Neutrophil (primary cell): ENCODE results near the gene IGFBP6.
"Not testable (repeated sequence)": the region's sequence is repeated elsewhere in the genome, so short reads cannot be mapped to it uniquely, and the experiment has no call there.

ENCODE experiments used
- H3K27ac ChIP-seq: fragments of 200-600 bp; sonication (generic); 2 replicates; pipeline ENCODE4 v1.5.1; 2016; ENCODE audit warnings: mild to moderate bottlenecking, moderate library complexity
- H3K27me3 ChIP-seq: fragments of 200-600 bp; sonication (generic); 2 replicates; pipeline ENCODE4 v1.6.0; 2016; ENCODE audit warnings: mild to moderate bottlenecking
- H3K36me3 ChIP-seq: fragments of 200-600 bp; sonication (generic); 2 replicates; pipeline ENCODE4 v1.5.1; 2017
- H3K4me1 ChIP-seq, 2 experiments: fragments of 200-600 bp in 1 of 2; sonication (generic) in 1 of 2; 1 replicate in 1 of 2; 2 replicates in 1 of 2; pipeline versions ENCODE4 v1.5.1 to v1.6.1; 2013 to 2016; ENCODE audit warnings: low read depth in 1 of 2, low read length in 1 of 2, mild to moderate bottlenecking in 1 of 2, moderate library complexity in 1 of 2; ENCODE audit not compliant: control insufficient read depth in 1 of 2, insufficient read depth in 1 of 2
- H3K4me3 ChIP-seq, 2 experiments: fragments of 200-600 bp in 1 of 2; sonication (generic) in 1 of 2; 1 replicate in 1 of 2; 2 replicates in 1 of 2; pipeline ENCODE4 v1.5.1; 2013 to 2016; ENCODE audit warnings: low read depth in 1 of 2, low read length in 1 of 2, mild to moderate bottlenecking in 1 of 2, moderate library complexity in 1 of 2
- H3K9me3 ChIP-seq: fragments of 200-600 bp; sonication (generic); 2 replicates; pipeline ENCODE4 v1.5.1; 2016
- TF ChIP-seq, protein P1 (sequence below): fragments of 200-600 bp; sonication (generic); IDR thresholded peaks from 2 replicates; pipeline ENCODE4 v1.5.1; 2016; ENCODE audit warnings: antibody characterized with exemption

The IGFBP6 gene

GRCh38 chr12:53105256-53105655, 7.8 kb downstream of the IGFBP6 start:
- Histone ChIP-seq H3K36me3 (no peaks in the 10 kb centered on the region), H3K9me3 (no peaks in the 10 kb centered on the region), H3K27ac (no peak overlapping the region), H3K27me3 (no peaks in the 10 kb centered on the region), H3K4me3 (no peak overlapping the region), H3K4me1 (peaks cover 16 to 19% of the 10 kb centered on the region in 2 experiments)
- TF ChIP-seq, protein P1, sequence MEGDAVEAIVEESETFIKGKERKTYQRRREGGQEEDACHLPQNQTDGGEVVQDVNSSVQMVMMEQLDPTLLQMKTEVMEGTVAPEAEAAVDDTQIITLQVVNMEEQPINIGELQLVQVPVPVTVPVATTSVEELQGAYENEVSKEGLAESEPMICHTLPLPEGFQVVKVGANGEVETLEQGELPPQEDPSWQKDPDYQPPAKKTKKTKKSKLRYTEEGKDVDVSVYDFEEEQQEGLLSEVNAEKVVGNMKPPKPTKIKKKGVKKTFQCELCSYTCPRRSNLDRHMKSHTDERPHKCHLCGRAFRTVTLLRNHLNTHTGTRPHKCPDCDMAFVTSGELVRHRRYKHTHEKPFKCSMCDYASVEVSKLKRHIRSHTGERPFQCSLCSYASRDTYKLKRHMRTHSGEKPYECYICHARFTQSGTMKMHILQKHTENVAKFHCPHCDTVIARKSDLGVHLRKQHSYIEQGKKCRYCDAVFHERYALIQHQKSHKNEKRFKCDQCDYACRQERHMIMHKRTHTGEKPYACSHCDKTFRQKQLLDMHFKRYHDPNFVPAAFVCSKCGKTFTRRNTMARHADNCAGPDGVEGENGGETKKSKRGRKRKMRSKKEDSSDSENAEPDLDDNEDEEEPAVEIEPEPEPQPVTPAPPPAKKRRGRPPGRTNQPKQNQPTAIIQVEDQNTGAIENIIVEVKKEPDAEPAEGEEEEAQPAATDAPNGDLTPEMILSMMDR, result no peak

DNA sequence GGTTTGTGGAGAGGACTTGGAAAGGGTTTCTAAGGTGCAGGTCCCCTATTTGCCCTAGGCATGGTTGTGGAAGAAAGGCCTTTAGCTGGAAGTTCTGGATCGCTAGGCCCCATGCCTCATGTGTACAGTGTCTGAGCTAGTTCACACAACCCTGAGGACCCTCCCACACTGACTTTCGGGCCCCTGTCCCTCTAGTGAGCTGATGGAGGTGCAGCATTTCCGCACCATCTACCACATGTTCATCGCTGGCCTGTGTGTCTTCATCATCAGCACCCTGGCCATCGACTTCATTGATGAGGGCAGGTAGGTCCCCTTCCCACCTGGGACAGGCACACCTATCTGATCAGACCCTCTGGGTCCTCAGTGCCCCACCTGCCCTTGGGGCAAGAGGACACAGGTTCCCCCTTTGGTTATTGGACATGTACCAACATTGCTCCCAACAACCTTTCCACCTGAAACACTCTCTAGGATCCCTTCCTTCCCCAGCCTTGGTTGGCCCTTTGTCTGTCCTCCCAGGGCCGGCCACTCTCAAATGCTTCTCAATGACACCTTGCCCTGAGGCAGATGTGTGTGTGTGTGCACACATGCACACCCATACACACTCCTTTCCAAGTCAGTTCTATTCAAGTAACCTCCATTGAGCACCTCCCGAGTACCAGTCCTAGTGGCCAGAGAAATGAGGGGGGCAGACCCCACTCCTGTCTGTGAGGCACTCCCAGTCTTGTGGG, 8.4 kb downstream of the IGFBP6 start:
- Histone ChIP-seq H3K9me3 (no peaks in the 10 kb centered on the region), H3K27me3 (no peaks in the 10 kb centered on the region), H3K4me1 (peaks cover 16 to 19% of the 10 kb centered on the region in 2 experiments), H3K4me3 (no peak overlapping the region), H3K27ac (no peak overlapping the region), H3K36me3 (no peaks in the 10 kb centered on the region)
- TF ChIP-seq, protein P1, result no peak

DNA sequence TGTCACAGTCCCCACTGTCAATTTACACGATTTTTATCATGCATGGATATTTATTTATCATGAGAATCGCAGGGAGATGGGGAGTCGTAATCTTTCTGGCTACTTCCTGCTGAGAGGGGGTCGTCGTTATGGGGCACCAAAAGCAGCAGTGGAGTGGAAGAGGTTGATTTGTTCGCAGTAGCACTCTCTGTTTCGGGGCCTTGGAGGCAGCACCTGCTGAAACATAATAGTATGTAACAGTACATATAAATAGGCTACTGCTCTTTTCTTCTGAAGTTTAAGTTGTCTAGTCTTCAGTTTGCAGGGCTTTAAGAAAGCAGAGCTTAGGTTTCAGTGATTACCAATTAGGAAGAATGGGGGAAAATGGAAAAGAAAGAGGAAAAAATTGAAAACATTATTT, 9.7 kb downstream of the IGFBP6 start:
- Histone ChIP-seq H3K27ac (no peak overlapping the region), H3K9me3 (no peaks in the 10 kb centered on the region), H3K4me1 (peaks cover 14 to 18% of the 10 kb centered on the region in 2 experiments), H3K4me3 (no peak overlapping the region), H3K36me3 (no peaks in the 10 kb centered on the region), H3K27me3 (no peaks in the 10 kb centered on the region)
- TF ChIP-seq, protein P1, result no peak

DNA sequence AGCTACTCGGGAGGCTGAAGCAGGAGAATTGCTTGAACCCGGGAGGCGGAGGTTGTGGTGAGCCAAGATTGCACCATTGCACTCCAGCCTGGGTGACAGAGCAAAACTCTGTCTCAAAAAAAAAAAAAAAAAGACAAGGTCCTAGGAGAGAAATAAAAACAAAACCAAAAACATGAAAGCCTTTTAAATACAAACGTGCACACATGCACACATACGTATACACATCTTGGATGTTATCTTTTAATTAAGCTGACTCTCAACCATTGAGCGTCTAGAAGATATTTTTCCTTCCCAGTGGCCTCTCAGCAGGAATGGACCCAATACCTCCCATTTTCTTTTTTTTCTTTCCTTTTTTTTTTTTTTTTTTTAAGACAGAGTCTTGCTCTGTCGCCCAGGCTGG, 15.0 kb downstream of the IGFBP6 start:
- H3K4me3 ChIP-seq, H3K4me1 ChIP-seq, H3K9me3 ChIP-seq, H3K27ac ChIP-seq, H3K36me3 ChIP-seq, H3K27me3 ChIP-seq: not testable (repeated sequence)

DNA sequence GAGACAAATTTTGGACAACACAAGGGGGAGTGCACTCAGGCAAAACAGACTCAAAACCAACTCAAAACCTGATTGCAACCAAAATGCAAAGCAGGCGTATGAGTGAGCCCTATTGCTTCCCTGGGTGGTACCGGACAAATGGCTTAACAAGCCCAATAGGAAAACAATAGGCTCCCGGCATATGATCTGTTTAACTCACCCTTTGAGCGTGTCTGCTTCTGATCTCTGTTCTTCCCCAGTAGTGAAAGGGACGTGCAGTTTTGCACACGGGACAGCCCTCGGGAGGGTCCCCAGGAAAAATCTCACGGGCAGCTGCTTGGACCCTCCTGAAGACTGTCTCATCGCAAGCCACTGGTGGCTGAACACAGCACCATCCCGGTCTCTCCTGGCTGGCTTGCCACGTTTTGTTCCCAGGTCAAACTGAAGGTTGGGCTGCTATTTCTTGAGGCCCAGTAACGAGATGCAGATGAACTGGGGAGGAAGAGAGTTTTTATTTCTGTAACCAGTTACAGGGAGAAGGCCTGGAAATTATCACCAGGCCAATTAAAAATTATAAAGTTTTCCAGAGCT, 15.8 kb downstream of the IGFBP6 start:
- no peak overlapping the region for H3K27ac ChIP-seq
- no peak overlapping the region for H3K4me3 ChIP-seq
- no peaks in the 10 kb centered on the region for H3K4me1 ChIP-seq
- H3K36me3 ChIP-seq, result no peaks in the 10 kb centered on the region
- no peaks in the 10 kb centered on the region for H3K27me3 ChIP-seq
- TF ChIP-seq, protein P1, result no peak
- H3K9me3 ChIP-seq, result no peaks in the 10 kb centered on the region

GRCh38 chr12:53113951-53114350, 16.5 kb downstream of the IGFBP6 start:
- no peaks in the 10 kb centered on the region for H3K27me3 ChIP-seq
- no peaks in the 10 kb centered on the region for H3K9me3 ChIP-seq
- TF ChIP-seq, protein P1, result no peak
- H3K4me1 ChIP-seq, result no peaks in the 10 kb centered on the region
- no peak overlapping the region for H3K27ac ChIP-seq
- no peak overlapping the region for H3K4me3 ChIP-seq
- no peaks in the 10 kb centered on the region for H3K36me3 ChIP-seq
